Activated CD4-positive, alpha-beta T cell treated with anti-CD3 and anti-CD28 coated beads for 1 hour (primary cell): ENCODE measurements around the gene FADS3.

Source experiments
- DNase-seq: peaks from one replicate; pipeline ENCODE4 v3.0.0-alpha.2; 2020

FADS3 gene

GRCh38 chr11:61912991-61913698, 21.8 kb upstream of the FADS3 start:
- DNase-seq = no peak

GRCh38 chr11:61912530-61912898, 21.2 kb upstream of the FADS3 start:
- DNase-seq = no peak

- DNase-seq = no peak
These were observed 20.6 kb upstream of the FADS3 start for GRCh38 chr11:61911701-61912529.

- DNase-seq = no peak
These were observed 19.9 kb upstream of the FADS3 start for GRCh38 chr11:61911128-61911700.

- no peak for DNase-seq
These were observed 19.1 kb upstream of the FADS3 start for GRCh38 chr11:61910187-61911127.

GRCh38 chr11:61908730-61909316, 17.5 kb upstream of the FADS3 start:
- no peak for DNase-seq

- no peak for DNase-seq
These were observed 16.8 kb upstream of the FADS3 start for GRCh38 chr11:61907871-61908729.

- no peak for DNase-seq
These were observed 15.9 kb upstream of the FADS3 start for GRCh38 chr11:61907282-61907681.

- no peak for DNase-seq
These were observed 15.2 kb upstream of the FADS3 start for GRCh38 chr11:61906522-61906909.

- DNase-seq = no peak
These were observed 14.6 kb upstream of the FADS3 start for GRCh38 chr11:61905801-61906521.

GRCh38 chr11:61905067-61905696, 13.8 kb upstream of the FADS3 start:
- DNase-seq = no peak

GRCh38 chr11:61904539-61905048, 13.2 kb upstream of the FADS3 start:
- no peak for DNase-seq

GRCh38 chr11:61903845-61904244, 12.5 kb upstream of the FADS3 start:
- no peak for DNase-seq

GRCh38 chr11:61902313-61902712, 11.0 kb upstream of the FADS3 start:
- DNase-seq = no peak

- no peak for DNase-seq
These were observed 10.1 kb upstream of the FADS3 start for GRCh38 chr11:61901397-61901796.

- no peak for DNase-seq
These were observed 8.9 kb upstream of the FADS3 start for GRCh38 chr11:61900251-61900650.

GRCh38 chr11:61899146-61899841, 7.9 kb upstream of the FADS3 start:
- DNase-seq = peak; percentile 88

GRCh38 chr11:61898247-61898582, 6.9 kb upstream of the FADS3 start:
- DNase-seq = no peak
